Kasumi-1 (cell line): ENCODE results near the gene HNF4A.

Experiments used
- DNase-seq, 2 experiments: peaks; one replicate each; lab custom pipeline; 2025; lab: John Stamatoyannopoulos, UW

HNF4A gene

GRCh38 chr20:44406572-44407137 lies 51.2 kb downstream of the HNF4A start:
- DNase-seq, result no peak

- DNase-seq, result no peak
Measured at GRCh38 chr20:44407402-44408184, 52.1 kb downstream of the HNF4A start.

- DNase-seq, result no peak
Measured at GRCh38 chr20:44409132-44409600, 53.7 kb downstream of the HNF4A start.

GRCh38 chr20:44410583-44411019 lies 55.1 kb downstream of the HNF4A start:
- DNase-seq, result no peak

GRCh38 chr20:44411020-44411756 lies 55.7 kb downstream of the HNF4A start:
- no peak for DNase-seq

- DNase-seq, result no peak
Measured at GRCh38 chr20:44411757-44412401, 56.4 kb downstream of the HNF4A start.

GRCh38 chr20:44412402-44413144 lies 57.1 kb downstream of the HNF4A start:
- DNase-seq, result no peak

- no peak for DNase-seq
Measured at GRCh38 chr20:44413575-44414345, 58.3 kb downstream of the HNF4A start.

- DNase-seq, result no peak
Measured at GRCh38 chr20:44414346-44414714, 58.8 kb downstream of the HNF4A start.

GRCh38 chr20:44414808-44415207 lies 59.3 kb downstream of the HNF4A start:
- no peak for DNase-seq

- no peak for DNase-seq
Measured at GRCh38 chr20:44415833-44416715, 60.6 kb downstream of the HNF4A start.

- DNase-seq, result no peak
Measured at GRCh38 chr20:44418069-44418905, 62.8 kb downstream of the HNF4A start.

GRCh38 chr20:44419131-44419844 lies 63.8 kb downstream of the HNF4A start:
- no peak for DNase-seq

- DNase-seq, result no peak
Measured at GRCh38 chr20:44420497-44420896, 65.0 kb downstream of the HNF4A start.

GRCh38 chr20:44422083-44422482 lies 66.6 kb downstream of the HNF4A start:
- no peak for DNase-seq

- DNase-seq, result no peak
Measured at GRCh38 chr20:44423480-44423879, 68.0 kb downstream of the HNF4A start.

- DNase-seq, result no peak
Measured at GRCh38 chr20:44424039-44424495, 68.6 kb downstream of the HNF4A start.

- DNase-seq, result no peak
Measured at GRCh38 chr20:44425923-44426322, 70.4 kb downstream of the HNF4A start.
